A204.1 (cell line): Measurements from ENCODE around the gene PDE4DIP.
"Not testable (repeated sequence)": the region's sequence is repeated elsewhere in the genome, so short reads cannot be mapped to it uniquely, and the experiment has no call there.

Experiments used
- FAIRE-seq: peaks from 2 replicates; lab custom pipeline; 2012; peaks lifted over from hg19 to GRCh38; lab: Jason Lieb, UNC

The PDE4DIP gene

GRCh38 chr1:148975866-148976537, 131.8 kb downstream of the PDE4DIP start:
- FAIRE-seq: not testable (repeated sequence)

- not testable (repeated sequence) for FAIRE-seq
These were observed 133.6 kb downstream of the PDE4DIP start for GRCh38 chr1:148977785-148978184.

GRCh38 chr1:148989378-148989777, 145.2 kb downstream of the PDE4DIP start:
- not testable (repeated sequence) for FAIRE-seq

GRCh38 chr1:148990233-148990788, 146.1 kb downstream of the PDE4DIP start:
- not testable (repeated sequence) for FAIRE-seq

- FAIRE-seq: not testable (repeated sequence)
These were observed 147.6 kb downstream of the PDE4DIP start for GRCh38 chr1:148991818-148992217.

GRCh38 chr1:148992364-148992763, 148.1 kb downstream of the PDE4DIP start:
- FAIRE-seq: not testable (repeated sequence)

GRCh38 chr1:148996449-148997224, 152.4 kb downstream of the PDE4DIP start:
- FAIRE-seq: not testable (repeated sequence)

GRCh38 chr1:148997405-148997804, 153.2 kb downstream of the PDE4DIP start:
- not testable (repeated sequence) for FAIRE-seq

GRCh38 chr1:149002664-149003063, 158.4 kb downstream of the PDE4DIP start:
- not testable (repeated sequence) for FAIRE-seq

GRCh38 chr1:149008326-149008725, 164.1 kb downstream of the PDE4DIP start:
- FAIRE-seq: not testable (repeated sequence)

- not testable (repeated sequence) for FAIRE-seq
These were observed 164.5 kb downstream of the PDE4DIP start for GRCh38 chr1:149008769-149009168.

GRCh38 chr1:149009761-149010160, 165.5 kb downstream of the PDE4DIP start:
- not testable (repeated sequence) for FAIRE-seq

GRCh38 chr1:149012599-149012998, 168.4 kb downstream of the PDE4DIP start:
- FAIRE-seq: not testable (repeated sequence)

GRCh38 chr1:149013513-149013912, 169.3 kb downstream of the PDE4DIP start:
- FAIRE-seq: not testable (repeated sequence)

- FAIRE-seq: not testable (repeated sequence)
These were observed 171.3 kb downstream of the PDE4DIP start for GRCh38 chr1:149015522-149015921.

GRCh38 chr1:149016626-149017025, 172.4 kb downstream of the PDE4DIP start:
- not testable (repeated sequence) for FAIRE-seq

GRCh38 chr1:149018577-149018976, 174.3 kb downstream of the PDE4DIP start:
- not testable (repeated sequence) for FAIRE-seq

GRCh38 chr1:149024327-149024726, 180.1 kb downstream of the PDE4DIP start:
- not testable (repeated sequence) for FAIRE-seq

GRCh38 chr1:149033916-149034315, 189.7 kb downstream of the PDE4DIP start:
- not testable (repeated sequence) for FAIRE-seq

- not testable (repeated sequence) for FAIRE-seq
These were observed 198.8 kb downstream of the PDE4DIP start for GRCh38 chr1:149043056-149043455.

- not testable (repeated sequence) for FAIRE-seq
These were observed 220.4 kb downstream of the PDE4DIP start for GRCh38 chr1:149064611-149065010.

- FAIRE-seq: not testable (repeated sequence)
These were observed 231.4 kb downstream of the PDE4DIP start for GRCh38 chr1:149075505-149076127.
